HFF-Myc (cell line): ENCODE measurements around the gene NR3C1.

Experiments used
- DNase-seq: peaks from one replicate; pipeline ENCODE4 v3.0.0-alpha.2; 2011; ENCODE audit warnings: low read depth; ENCODE audit errors: extremely low read depth
- H3K4me3 ChIP-seq: replicated peaks from 2 replicates; pipeline ENCODE4 v1.5.1; 2011; ENCODE audit warnings: low read depth, mild to moderate bottlenecking, control low read depth, low read length
- CTCF ChIP-seq: IDR thresholded peaks from 2 replicates; pipeline ENCODE4 v1.5.1; 2012; ENCODE audit warnings: mild to moderate bottlenecking, low read depth, low read length, control low read depth; ENCODE audit errors: missing control alignments

The NR3C1 gene

DNA sequence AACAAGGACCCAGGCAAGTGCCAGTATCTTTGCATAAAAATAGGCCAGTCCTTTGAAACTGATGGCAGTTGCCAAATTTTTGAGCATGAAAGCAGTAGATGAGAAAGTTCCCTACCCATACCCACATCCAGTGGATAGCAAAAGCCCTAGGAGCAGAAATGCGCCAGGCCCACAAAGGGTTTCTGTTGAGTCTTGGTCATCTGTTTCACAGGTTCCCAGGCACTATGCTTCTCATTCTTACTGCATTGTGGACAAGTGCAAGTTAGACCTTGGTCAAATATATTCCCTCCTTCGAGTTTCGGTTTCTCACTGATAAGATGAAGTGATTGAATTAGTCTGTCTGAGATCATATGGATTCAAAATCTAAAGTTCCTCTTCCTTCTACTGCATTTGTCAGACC is 152.3 kb downstream of the NR3C1 start:
- DNase-seq: no peak
- no peak overlapping the region for H3K4me3 ChIP-seq
- TF ChIP-seq CTCF: no peak

GRCh38 chr5:143249851-143250250 is 153.6 kb downstream of the NR3C1 start:
- TF ChIP-seq CTCF: no peak
- no peak overlapping the region for H3K4me3 ChIP-seq
- DNase-seq: no peak

GRCh38 chr5:143248822-143249579 is 154.5 kb downstream of the NR3C1 start:
- no peak for DNase-seq
- H3K4me3 ChIP-seq: no peak overlapping the region
- TF ChIP-seq CTCF: no peak

- no peak for TF ChIP-seq CTCF
- DNase-seq: no peak
- no peak overlapping the region for H3K4me3 ChIP-seq
These were observed 155.1 kb downstream of the NR3C1 start for GRCh38 chr5:143248391-143248790.

DNA sequence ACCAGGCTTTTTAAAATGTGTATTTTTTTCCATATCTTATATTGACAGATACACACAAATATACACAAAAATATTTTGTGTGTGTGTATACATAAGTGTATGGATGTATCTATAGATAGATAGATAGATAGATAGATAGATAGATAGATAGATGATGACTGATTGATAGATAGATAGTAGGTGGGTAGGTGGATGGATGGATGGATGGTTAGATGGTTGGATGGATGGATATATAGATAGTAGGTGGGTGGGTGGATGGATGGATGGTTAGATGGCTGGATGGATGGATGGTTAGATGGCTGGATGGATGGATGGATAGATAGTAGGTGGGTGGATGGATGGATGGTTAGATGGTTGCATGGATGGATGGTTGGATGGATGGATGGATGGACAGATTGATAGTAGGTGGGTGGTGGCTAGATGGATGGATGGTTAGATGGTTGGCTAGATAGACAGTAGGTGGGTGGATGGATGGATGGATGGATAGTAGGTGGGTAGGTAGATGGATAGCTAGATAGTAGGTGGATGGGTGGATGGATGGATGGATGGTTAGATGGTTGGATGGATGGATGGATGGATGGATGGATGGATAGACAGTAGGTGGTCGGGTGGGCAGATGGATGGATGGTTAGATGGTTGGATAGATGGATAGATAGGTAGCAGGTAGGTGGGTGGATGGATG is 156.2 kb downstream of the NR3C1 start:
- TF ChIP-seq CTCF: no peak
- H3K4me3 ChIP-seq: no peak overlapping the region
- no peak for DNase-seq

- peak; percentile 95 for DNase-seq
- H3K4me3 ChIP-seq: no peak overlapping the region
- TF ChIP-seq CTCF: no peak
These were observed 157.4 kb downstream of the NR3C1 start for GRCh38 chr5:143245929-143246561.
